ENCODE results near the gene CHMP1B.

DNA sequence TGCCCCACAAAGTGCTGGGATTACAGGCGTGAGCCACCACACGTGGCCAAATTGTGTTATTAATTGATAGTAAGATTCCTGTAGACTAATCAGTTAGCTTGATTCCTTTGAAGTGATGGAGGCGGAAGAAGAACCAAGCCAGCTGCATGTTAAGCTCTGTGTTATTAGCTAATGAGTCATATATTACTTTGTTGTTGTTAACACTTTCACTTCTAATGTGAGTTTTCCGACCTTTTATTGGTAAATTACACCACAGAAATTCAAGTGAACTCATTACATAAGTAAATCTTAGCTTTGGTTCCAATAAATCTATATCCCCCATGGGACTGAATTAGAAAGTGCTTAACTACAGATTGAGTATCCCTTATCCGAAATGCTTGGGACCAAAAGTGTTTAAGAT is 20.3 kb downstream of the CHMP1B start:
- no peak for TF ChIP-seq GATA2 (IDR thresholded peaks at IDR 0.05; ENCODE audit: low read depth, low read length)
- no peak for TF ChIP-seq GATA3 (IDR thresholded peaks at IDR 0.05; ENCODE audit: low read depth, low read length)
